IMR-90 (cell line): Measurements from ENCODE around the gene SLCO3A1. TPM values are rescaled to one million over a fixed set of nuclear protein-coding genes. Genes with fewer than 3 reads are reported as not detected.

Source experiments
- ATAC-seq: fragments of 200-7000 bp; cut with Tn5 transposase; 2 replicates; pipeline ENCODE4 v1.9.1; 2020; ENCODE audit warnings: low read depth, mild to moderate bottlenecking, moderate library complexity
- BruUV-seq: library from RNA; stranded (reverse); fragments of 400-500 nt; replicated peaks from 2 replicates; lab custom pipeline; 2021; lab: Mats Ljungman, UMichigan
- CTCF ChIA-PET: fragments of 300-600 bp; formaldehyde crosslinking; extraction: SDS; loops from one replicate; lab custom pipeline; 2021; ENCODE audit warnings: antibody characterized with exemption; lab: Yijun Ruan, JAX
- POLR2A ChIA-PET: fragments of 300-600 bp; sonication (Branson Sonifier 250); formaldehyde crosslinking; loops from one replicate; lab custom pipeline; 2022; ENCODE audit warnings: antibody characterized with exemption; ENCODE audit not compliant: unreplicated experiment; lab: Charles Lee
- DNase-seq: peaks from one replicate; pipeline ENCODE4 v3.0.0; 2013
- H2AFZ ChIP-seq: replicated peaks from 2 replicates; pipeline ENCODE3; 2013; ENCODE audit warnings: low read length, mild to moderate bottlenecking; ENCODE audit not compliant: poor library complexity
- H2AK5ac ChIP-seq: 2 replicates; pipeline ENCODE4 v1.6.1; 2013; ENCODE audit warnings: low read depth, low read length, inconsistent platforms
- H2AK9ac ChIP-seq: replicated peaks from 2 replicates; pipeline ENCODE3; 2013; ENCODE audit warnings: mild to moderate bottlenecking, low read depth, low read length, moderate library complexity; ENCODE audit not compliant: poor library complexity
- H2BK120ac ChIP-seq: 2 replicates; pipeline ENCODE4 v1.6.1; 2013; ENCODE audit warnings: low read depth, low read length, inconsistent platforms
- H2BK15ac ChIP-seq: 3 replicates; pipeline ENCODE4 v1.6.1; 2013; ENCODE audit warnings: low read depth, low read length, inconsistent platforms
- H2BK20ac ChIP-seq: 2 replicates; pipeline ENCODE4 v1.6.1; 2013; ENCODE audit warnings: low read depth, mild to moderate bottlenecking, inconsistent platforms, low read length, moderate library complexity
- H2BK5ac ChIP-seq: 2 replicates; pipeline ENCODE4 v1.6.1; 2013; ENCODE audit warnings: mild to moderate bottlenecking, low read depth, low read length, inconsistent platforms; ENCODE audit not compliant: poor library complexity, severe bottlenecking
- H3K14ac ChIP-seq: replicated peaks from 2 replicates; pipeline ENCODE4 v1.6.1; 2013; ENCODE audit warnings: low read depth, low read length, inconsistent platforms
- H3K18ac ChIP-seq: 2 replicates; pipeline ENCODE4 v1.6.1; 2013; ENCODE audit warnings: low read depth, low read length, control low read depth
- H3K23ac ChIP-seq: 2 replicates; pipeline ENCODE4 v1.6.1; 2013; ENCODE audit warnings: low read depth, low read length, inconsistent platforms
- H3K27ac ChIP-seq: 2 replicates; pipeline ENCODE4 v1.5.1; 2013; ENCODE audit warnings: mild to moderate bottlenecking, control low read depth, low read length; ENCODE audit not compliant: insufficient read depth
- H3K27me3 ChIP-seq: 2 replicates; pipeline ENCODE4 v1.6.1; 2013; ENCODE audit warnings: low read length; ENCODE audit not compliant: control insufficient read depth, insufficient read depth
- H3K36me3 ChIP-seq: 2 replicates; pipeline ENCODE4 v1.6.1; 2013; ENCODE audit warnings: low read length, mixed read lengths; ENCODE audit not compliant: control insufficient read depth, insufficient read depth
- H3K4ac ChIP-seq: 2 replicates; pipeline ENCODE4 v1.6.1; 2013; ENCODE audit warnings: low read depth, low read length, inconsistent platforms
- H3K4me1 ChIP-seq: 2 replicates; pipeline ENCODE4 v1.6.1; 2013; ENCODE audit warnings: low read length, mixed read lengths; ENCODE audit not compliant: control insufficient read depth, insufficient read depth
- H3K4me2 ChIP-seq: 2 replicates; pipeline ENCODE4 v1.6.1; 2013; ENCODE audit warnings: low read depth, mild to moderate bottlenecking, control low read depth, low read length, moderate library complexity
- H3K4me3 ChIP-seq: 2 replicates; pipeline ENCODE4 v1.5.1; 2013; ENCODE audit warnings: low read depth, mild to moderate bottlenecking, control low read depth, low read length, moderate library complexity; ENCODE audit not compliant: insufficient read depth
- H3K56ac ChIP-seq: 2 replicates; pipeline ENCODE4 v1.6.1; 2013; ENCODE audit warnings: low read length, inconsistent platforms; ENCODE audit not compliant: insufficient read depth; ENCODE audit errors: extremely low read depth
- H3K79me1 ChIP-seq, 2 experiments: 2 replicates each; pipeline ENCODE4 v1.6.1; 2013; ENCODE audit warnings: low read length in 2 of 2, inconsistent platforms in 1 of 2, low read depth in 1 of 2
- H3K9ac ChIP-seq: 2 replicates; pipeline ENCODE4 v1.6.1; 2013; ENCODE audit warnings: low read depth, low read length, control low read depth
- H3K9me1 ChIP-seq: 2 replicates; pipeline ENCODE4 v1.6.1; 2013; ENCODE audit warnings: low read length, inconsistent platforms; ENCODE audit not compliant: insufficient read depth
- H3K9me3 ChIP-seq: 2 replicates; pipeline ENCODE4 v1.6.1; 2013; ENCODE audit warnings: low read length; ENCODE audit not compliant: control insufficient read depth, insufficient read depth
- H4K20me1 ChIP-seq: 2 replicates; pipeline ENCODE4 v1.6.1; 2013; ENCODE audit warnings: low read length, inconsistent platforms; ENCODE audit not compliant: insufficient read depth
- H4K5ac ChIP-seq: 2 replicates; pipeline ENCODE4 v1.6.1; 2013; ENCODE audit warnings: mild to moderate bottlenecking, low read depth, low read length, control low read depth
- H4K8ac ChIP-seq, 2 experiments: 2 replicates each; pipeline ENCODE4 v1.6.1; 2013; ENCODE audit warnings: low read depth in 2 of 2, low read length in 2 of 2, control low read depth in 1 of 2, inconsistent platforms in 1 of 2
- H4K91ac ChIP-seq: 2 replicates; pipeline ENCODE4 v1.6.1; 2013; ENCODE audit warnings: low read depth, low read length, inconsistent platforms; ENCODE audit not compliant: insufficient read depth
- BHLHE40 ChIP-seq: fragments of 150-350 bp; IDR thresholded peaks from 2 replicates; pipeline ENCODE4 v1.6.1; 2016; ENCODE audit warnings: mild to moderate bottlenecking, low read depth, low read length
- CEBPB ChIP-seq: IDR thresholded peaks from 2 replicates; pipeline ENCODE4 v1.6.1; 2012; ENCODE audit warnings: low read depth, low read length, improper control_type of control experiment
- CHD1 ChIP-seq: IDR thresholded peaks from 2 replicates; pipeline ENCODE4 v1.6.1; 2012; ENCODE audit warnings: low read depth, low read length, improper control_type of control experiment
- CTCF ChIP-seq: conservative IDR thresholded peaks from 2 replicates; pipeline ENCODE4 v1.5.1; 2012; ENCODE audit warnings: mild to moderate bottlenecking, low read depth, low read length, improper control_type of control experiment
- ELK1 ChIP-seq: fragments of 150-350 bp; IDR thresholded peaks from 2 replicates; pipeline ENCODE4 v1.6.1; 2016; ENCODE audit warnings: low read depth, mild to moderate bottlenecking, low read length, moderate library complexity, borderline replicate concordance
- FOS ChIP-seq: fragments of 150-350 bp; IDR thresholded peaks from 2 replicates; pipeline ENCODE4 v1.6.1; 2016; ENCODE audit warnings: low read depth, low read length
- MAFK ChIP-seq: IDR thresholded peaks from 2 replicates; pipeline ENCODE4 v1.6.1; 2012; ENCODE audit warnings: low read depth, low read length, improper control_type of control experiment
- MAZ ChIP-seq: IDR thresholded peaks from 2 replicates; pipeline ENCODE4 v1.6.1; 2012; ENCODE audit warnings: low read depth, mild to moderate bottlenecking, low read length, improper control_type of control experiment, moderate library complexity, borderline replicate concordance
- MXI1 ChIP-seq: IDR thresholded peaks from 2 replicates; pipeline ENCODE4 v1.6.1; 2012; ENCODE audit warnings: low read depth, mild to moderate bottlenecking, low read length, moderate library complexity, borderline replicate concordance
- NFE2L2 ChIP-seq: fragments of 150-350 bp; IDR thresholded peaks from 2 replicates; pipeline ENCODE4 v1.6.1; 2016; ENCODE audit warnings: low read depth, mild to moderate bottlenecking, low read length
- POLR2A ChIP-seq: IDR thresholded peaks from 2 replicates; pipeline ENCODE4 v1.6.1; 2012; ENCODE audit warnings: mild to moderate bottlenecking, low read depth, low read length
- RAD21 ChIP-seq: IDR thresholded peaks from 2 replicates; pipeline ENCODE4 v1.6.1; 2012; ENCODE audit warnings: low read length, improper control_type of control experiment
- RCOR1 ChIP-seq: IDR thresholded peaks from 2 replicates; pipeline ENCODE4 v1.6.1; 2012; ENCODE audit warnings: mild to moderate bottlenecking, low read length, improper control_type of control experiment; ENCODE audit not compliant: insufficient replicate concordance
- RFX5 ChIP-seq: IDR thresholded peaks from 2 replicates; pipeline ENCODE4 v1.8.0; 2012; ENCODE audit warnings: low read depth, mild to moderate bottlenecking, low read length, moderate library complexity
- SMC3 ChIP-seq: fragments of 150-350 bp; IDR thresholded peaks from 2 replicates; pipeline ENCODE4 v1.6.1; 2016; ENCODE audit warnings: low read depth, mild to moderate bottlenecking, antibody characterized with exemption, low read length, moderate library complexity
- USF2 ChIP-seq: fragments of 150-350 bp; IDR thresholded peaks from 2 replicates; pipeline ENCODE4 v1.6.1; 2017; ENCODE audit warnings: mild to moderate bottlenecking, antibody characterized with exemption, low read length, low read depth
- WGBS, 2 experiments: methylation state at CpG; one replicate each; pipeline versions ENCODE4 v1.1.5 to v1.1.7; 2013; ENCODE audit warnings: missing lambda C conversion rate in 2 of 2; ENCODE audit not compliant: insufficient read length in 1 of 2; ENCODE audit errors: extremely low coverage in 2 of 2; 5-methylcytosine and 5-hydroxymethylcytosine counted together
- dilution Hi-C: fragments of 300-500 bp; cut with HindIII; formaldehyde crosslinking; loops from one replicate; pipeline ENCODE4 v1.14.3; 2018; ENCODE audit warnings: low sequenced_read_pairs; ENCODE audit not compliant: unreplicated experiment
- in situ Hi-C: fragments of 300-500 bp; cut with MboI; formaldehyde crosslinking; loops from 3 replicates; pipeline ENCODE4 v1.14.3; 2019; ENCODE audit warnings: low sequenced_read_pairs, inconsistent platforms, mixed read lengths
- intact Hi-C: fragments of 100-400 bp; cut with micrococcal nuclease; formaldehyde crosslinking; loops from 2 replicates; pipeline ENCODE4 v1.10.0; 2022
- polyA plus RNA-seq, 3 experiments: library from polyadenylated mRNA; depleted of rRNA; stranded (reverse); fragments of >200 nt; gene quantifications; 2 replicates each; pipeline ENCODE4 v1.2.3, GENCODE V29; 2012; ENCODE audit warnings: low replicate concordance in 1 of 3
- total RNA-seq: library from RNA; depleted of rRNA; stranded (reverse); fragments of >200 nt; gene quantifications from 2 replicates; pipeline ENCODE4 v1.2.3, GENCODE V29; 2012

Gene SLCO3A1
- total and polyA plus RNA-seq, 2 of the 4 experiments (the other 2 are of a cell fraction) = 4.7 to 8.1 TPM

GRCh38 chr15:91896341-91897055 lies 43.0 kb downstream of the SLCO3A1 start:
- Histone ChIP-seq H4K91ac (no peak overlapping the region), H3K4me2 (no peak overlapping the region), H3K56ac (no peak overlapping the region), H4K8ac (no peak overlapping the region), H3K9ac (no peak overlapping the region), H3K79me1 (no peaks in the 10 kb centered on the region; a peak in 2 of 4 replicates), H3K9me3 (0 out of 2 replicates have a peak, but pooled peaks cover under 1% of the 10 kb centered on the region), H2BK5ac (no peak overlapping the region), H3K27ac (no peak overlapping the region), H2AFZ (no peak overlapping the region), H4K20me1 (no peaks in the 10 kb centered on the region), H4K5ac (no peak overlapping the region), H2AK9ac (no peak overlapping the region), H3K14ac (no peak overlapping the region), H2BK15ac (no peak overlapping the region), H3K36me3 (no peaks in the 10 kb centered on the region), H2BK120ac (no peak overlapping the region), H2AK5ac (no peak overlapping the region), H2BK20ac (no peak overlapping the region), H3K4me1 (no peaks in the 10 kb centered on the region), H3K4me3 (no peak overlapping the region), H3K4ac (no peak overlapping the region), H3K9me1 (no peaks in the 10 kb centered on the region), H3K27me3 (no peaks in the 10 kb centered on the region), H3K23ac (no peak overlapping the region), H3K18ac (no peak overlapping the region)
- ChIA-PET POLR2A (no interaction called here), CTCF (interaction anchor here (0.6 kb wide), 1 partner anchor 150 kb away, joined by 4 read pairs; no protein-coding TSS in a partner anchor)
- WGBS, 2 experiments = no CpG with 5 or more reads among the region's 5 CpGs
- no TSS peak for BruUV-seq
- ATAC-seq = no peak
- in situ Hi-C loops = no loop called here
- dilution Hi-C loops = no loop called here
- no peak for DNase-seq
- no peak for TF ChIP-seq RCOR1
- TF ChIP-seq NFE2L2 = no peak
- no peak for TF ChIP-seq BHLHE40
- no peak for TF ChIP-seq MAZ
- no peak for TF ChIP-seq FOS
- TF ChIP-seq RFX5 = no peak
- TF ChIP-seq POLR2A = no peak
- no peak for TF ChIP-seq MAFK
- no peak for TF ChIP-seq USF2
- no peak for TF ChIP-seq ELK1
- TF ChIP-seq CEBPB = no peak
- TF ChIP-seq CTCF = no peak
- TF ChIP-seq SMC3 = no peak
- TF ChIP-seq CHD1 = no peak
- TF ChIP-seq RAD21 = no peak
- no peak for TF ChIP-seq MXI1
- intact Hi-C loops = no loop called here
